ENCODE data around the gene IL16. TPM values are rescaled to one million over a fixed set of nuclear protein-coding genes. Genes with fewer than 3 reads are reported as not detected.

IL16 gene
- polyA plus RNA-seq, 3 donors = 4.1 to 5.2 (median 4.8) TPM

DNA sequence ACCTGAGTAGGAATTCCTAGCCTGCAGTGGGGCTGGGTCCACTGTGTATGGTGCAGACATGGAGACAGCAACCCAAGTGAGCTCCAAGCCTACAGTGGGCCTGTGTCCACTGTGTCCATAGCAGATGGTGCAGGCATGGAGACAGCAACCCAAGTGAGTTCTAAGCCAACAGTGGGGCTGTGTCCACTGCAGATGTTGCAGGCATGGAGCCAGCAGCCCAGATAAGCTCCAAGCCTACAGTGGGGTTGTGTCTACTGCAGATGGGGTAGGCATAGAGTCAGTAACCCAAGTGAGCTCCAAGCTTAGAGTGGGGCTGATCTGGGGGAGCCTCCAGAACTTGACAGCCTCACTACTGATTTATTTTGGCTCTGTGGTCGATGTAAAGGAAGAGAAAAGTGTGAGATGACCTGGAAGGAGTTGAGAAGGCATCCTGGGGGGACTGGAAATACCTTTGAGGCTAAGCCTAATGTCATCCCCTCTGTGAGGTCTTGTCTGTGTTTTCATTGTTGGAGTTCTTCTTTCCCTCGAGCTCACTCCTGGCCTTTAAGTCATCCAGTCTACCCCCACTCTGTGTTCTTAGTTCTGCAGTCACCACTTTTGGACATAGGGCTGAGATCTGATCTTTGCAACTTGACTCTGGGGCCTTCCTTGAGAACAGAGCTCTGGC lies 22.4 kb upstream of the IL16 start:
- no peak for DNase-seq

- no peak for DNase-seq
Observed at GRCh38 chr15:81174792-81175327, 21.8 kb upstream of the IL16 start.

DNA sequence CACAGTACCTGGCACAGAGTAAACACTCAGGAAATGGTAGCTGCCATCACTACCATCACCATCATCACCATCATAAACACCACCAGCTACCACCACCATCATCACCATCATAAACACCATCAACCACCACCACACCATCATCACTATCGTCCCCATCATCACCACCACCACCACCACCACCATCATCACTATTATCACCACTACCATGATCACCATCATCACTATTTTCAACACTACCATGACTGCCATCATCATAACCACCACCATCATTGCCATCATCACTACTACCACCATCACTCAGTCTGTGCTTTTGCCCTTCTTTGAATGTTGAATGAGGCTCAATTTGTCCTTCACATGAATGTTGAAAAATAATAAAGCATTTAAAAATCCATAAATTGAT lies 21.2 kb upstream of the IL16 start:
- DNase-seq = no peak

- DNase-seq = no peak
Observed at GRCh38 chr15:81176291-81176893, 20.3 kb upstream of the IL16 start.

DNA sequence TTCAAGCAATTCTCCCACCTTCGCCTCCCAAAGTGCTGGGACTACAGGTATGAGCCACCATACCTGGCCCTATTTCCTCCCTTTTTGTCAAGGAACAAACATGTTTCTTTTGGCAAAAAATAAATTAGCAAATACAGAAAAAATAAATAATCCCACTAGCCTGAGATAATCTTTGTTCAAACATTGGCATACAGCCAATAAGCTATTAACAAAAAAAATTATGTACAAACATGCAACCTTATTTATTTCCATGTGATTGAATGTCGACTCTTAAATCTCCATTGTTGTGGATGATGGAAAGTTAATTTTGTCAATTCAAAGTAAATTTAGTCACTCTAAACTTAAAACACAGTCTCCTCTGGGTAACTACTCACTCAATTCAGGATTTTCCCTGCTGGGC lies 18.3 kb upstream of the IL16 start:
- no peak for DNase-seq

DNA sequence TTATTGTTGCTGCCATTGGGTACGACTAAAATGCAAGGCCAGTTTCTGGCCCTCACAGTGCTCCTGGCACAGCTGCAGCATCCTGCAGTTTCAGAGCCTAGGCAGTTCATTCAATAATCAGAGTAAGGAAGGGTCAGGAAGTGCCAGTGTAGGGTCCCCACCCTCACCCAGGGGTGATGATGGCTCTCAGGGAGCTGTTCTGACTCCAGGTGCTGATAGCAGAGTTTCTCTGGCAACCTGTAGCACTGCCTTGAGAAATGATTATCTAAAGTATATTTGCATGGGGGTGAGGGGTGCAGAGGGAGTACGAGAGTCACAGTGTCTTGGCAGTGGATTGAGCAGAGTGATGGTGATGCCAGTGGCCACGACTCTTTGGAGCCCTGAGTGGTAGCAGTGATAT lies 15.5 kb upstream of the IL16 start:
- DNase-seq = no peak

GRCh38 chr15:81182031-81182755 lies 14.5 kb upstream of the IL16 start:
- no peak for DNase-seq

DNA sequence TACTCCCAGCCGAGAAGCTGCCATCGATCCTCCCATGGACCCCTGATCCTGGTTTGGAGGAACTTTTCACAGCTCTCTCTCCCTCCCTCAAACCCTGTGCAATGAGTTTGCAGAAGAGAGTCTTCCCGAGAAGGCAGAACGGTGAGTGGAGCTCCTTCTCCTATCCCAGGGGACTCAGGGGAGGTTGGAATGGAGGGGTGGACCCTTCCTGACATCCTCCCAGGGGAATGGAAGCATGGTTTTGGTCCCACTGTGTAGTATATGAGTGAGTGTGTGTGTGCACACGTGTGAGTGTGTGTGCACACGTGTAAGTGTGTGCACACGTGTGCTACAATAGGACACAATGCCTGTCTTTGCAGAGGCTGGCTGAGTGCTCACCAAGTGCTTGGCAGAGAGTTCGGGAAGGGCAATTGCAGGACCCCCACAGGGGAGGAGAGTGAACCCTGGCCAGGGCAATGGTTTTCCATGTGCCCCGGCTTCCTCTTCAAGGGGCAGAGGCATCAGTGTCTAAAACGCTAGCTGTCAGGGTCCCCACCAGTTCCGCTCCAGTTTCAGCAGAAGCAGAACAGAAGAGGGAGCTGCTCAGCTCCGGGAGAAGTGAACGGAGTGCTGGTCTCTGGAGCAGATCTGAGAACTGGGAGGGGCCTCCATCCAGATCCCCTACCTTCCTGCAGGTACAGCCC lies 13.8 kb upstream of the IL16 start:
- DNase-seq = no peak

GRCh38 chr15:81183439-81183775 lies 13.3 kb upstream of the IL16 start:
- DNase-seq = no peak

DNA sequence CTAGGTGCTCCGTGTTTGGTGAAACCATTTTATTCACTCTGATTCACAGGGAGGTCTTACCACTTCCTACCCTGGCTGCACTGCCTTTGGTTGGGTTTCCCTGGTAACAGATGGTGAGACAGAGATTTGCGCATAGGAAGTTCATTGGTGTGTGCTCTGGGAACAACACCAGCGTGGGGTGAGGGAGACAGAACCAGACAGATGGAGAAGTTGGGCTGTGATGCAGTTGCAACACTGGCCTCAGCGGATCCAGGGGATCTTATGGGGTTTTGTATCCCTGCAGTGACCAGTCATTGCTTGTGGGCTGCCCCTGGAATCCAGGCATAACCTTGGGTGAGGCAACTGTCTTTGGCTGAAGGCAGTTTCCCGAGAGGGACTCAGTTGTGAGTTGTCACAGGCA lies 12.5 kb upstream of the IL16 start:
- DNase-seq = no peak

GRCh38 chr15:81185631-81186295 lies 10.9 kb upstream of the IL16 start:
- DNase-seq = no peak

DNA sequence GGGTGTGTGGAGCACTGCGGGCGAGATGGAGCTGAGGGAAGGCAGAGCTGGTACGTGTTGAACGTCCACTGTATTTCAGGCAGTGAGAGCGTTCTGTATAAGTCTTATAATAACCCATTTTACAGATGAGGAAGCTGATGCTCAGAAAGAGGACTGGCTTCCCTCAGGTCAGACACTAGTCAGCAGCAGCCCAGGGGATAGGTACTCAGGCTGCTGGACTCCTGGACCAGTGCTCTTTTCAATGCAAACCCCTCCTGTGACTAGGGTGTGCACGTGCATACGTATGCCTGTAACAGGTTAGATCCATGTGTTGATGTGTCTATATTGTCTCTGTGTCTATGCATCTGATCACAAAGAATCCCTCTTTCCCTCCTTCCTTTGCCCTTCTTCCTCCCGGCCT lies 8.3 kb upstream of the IL16 start:
- no peak for DNase-seq

DNA sequence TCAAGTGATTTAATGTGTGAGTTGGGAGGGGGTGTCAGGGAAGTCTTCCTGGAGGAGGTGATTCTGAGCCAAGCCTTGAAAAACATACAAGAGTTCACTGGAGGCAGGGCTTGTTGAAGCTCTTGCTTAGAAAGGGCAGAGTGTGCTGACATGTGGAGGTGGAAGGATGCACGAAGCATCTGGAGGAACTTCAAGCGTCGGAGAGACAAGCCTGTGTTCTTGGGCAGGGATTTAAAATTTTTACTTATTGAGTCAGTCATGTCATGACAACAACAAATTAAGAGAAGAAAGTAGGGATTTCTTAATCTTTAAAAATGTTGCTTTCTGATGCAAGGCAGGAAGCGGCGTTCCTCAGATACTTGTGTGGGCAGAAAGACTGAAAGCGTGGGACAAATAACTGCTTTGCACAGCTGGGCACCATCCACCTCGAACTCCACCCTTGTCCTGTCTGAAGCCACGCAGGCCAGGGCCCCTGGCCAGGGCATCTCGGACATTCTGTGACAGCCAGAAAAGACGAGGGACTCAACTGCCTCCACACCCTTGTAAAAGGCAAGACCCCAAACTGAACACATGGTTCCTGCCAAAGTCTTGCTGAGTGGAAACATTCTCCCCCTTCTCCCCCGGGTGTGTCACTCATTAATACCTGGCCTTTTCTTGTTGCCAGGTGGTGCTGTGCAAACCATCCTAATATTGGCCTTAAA lies 6.9 kb upstream of the IL16 start:
- DNase-seq = no peak

DNA sequence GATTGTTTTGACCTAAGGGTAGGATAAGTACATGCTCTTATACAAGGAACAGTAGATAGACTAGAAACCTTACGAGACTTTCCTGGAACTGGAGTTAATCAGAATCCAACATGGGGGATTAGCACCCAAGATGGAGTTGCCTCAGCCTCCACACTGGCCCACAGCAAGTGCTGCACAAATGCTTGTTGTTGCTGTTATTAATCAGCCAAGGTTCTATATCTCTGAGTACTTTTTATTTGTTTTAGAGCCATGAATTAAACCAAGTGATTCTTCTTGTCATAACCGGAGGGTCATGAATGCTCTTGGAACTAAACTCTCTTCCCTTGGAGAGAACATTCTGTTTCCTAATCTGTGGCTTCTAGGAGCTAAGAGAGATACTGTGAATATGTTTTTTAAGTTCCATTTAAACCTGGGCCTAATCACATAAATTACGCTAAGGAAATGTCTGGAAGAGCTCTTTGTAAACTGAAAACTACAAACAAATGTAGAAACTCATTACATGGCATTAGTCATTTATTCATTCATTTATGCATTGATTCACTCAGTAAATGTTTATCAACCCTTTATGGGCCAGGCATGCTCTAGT lies 5.7 kb upstream of the IL16 start:
- DNase-seq = no peak

GRCh38 chr15:81191701-81192100 lies 5.0 kb upstream of the IL16 start:
- DNase-seq = no peak

DNA sequence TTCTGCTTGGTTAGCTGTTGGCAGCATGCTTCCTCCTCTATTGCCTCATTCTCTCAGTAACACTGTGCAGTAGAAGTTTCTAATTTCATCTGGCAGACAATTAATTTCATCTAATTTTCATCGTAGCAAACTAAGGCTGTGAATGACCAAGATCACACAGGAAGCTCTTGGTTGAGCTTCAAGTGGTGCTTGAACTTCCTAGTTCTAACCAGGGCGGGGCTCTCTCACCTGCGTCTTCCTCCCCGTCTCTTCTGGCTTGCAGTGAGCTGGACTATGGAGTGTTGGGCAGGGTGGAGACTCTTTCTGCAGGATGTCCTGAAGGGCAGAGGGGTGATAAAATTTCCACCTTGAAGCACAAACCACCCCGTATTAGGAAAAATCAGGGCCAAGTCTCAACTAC lies 2.0 kb upstream of the IL16 start:
- no peak for DNase-seq

DNA sequence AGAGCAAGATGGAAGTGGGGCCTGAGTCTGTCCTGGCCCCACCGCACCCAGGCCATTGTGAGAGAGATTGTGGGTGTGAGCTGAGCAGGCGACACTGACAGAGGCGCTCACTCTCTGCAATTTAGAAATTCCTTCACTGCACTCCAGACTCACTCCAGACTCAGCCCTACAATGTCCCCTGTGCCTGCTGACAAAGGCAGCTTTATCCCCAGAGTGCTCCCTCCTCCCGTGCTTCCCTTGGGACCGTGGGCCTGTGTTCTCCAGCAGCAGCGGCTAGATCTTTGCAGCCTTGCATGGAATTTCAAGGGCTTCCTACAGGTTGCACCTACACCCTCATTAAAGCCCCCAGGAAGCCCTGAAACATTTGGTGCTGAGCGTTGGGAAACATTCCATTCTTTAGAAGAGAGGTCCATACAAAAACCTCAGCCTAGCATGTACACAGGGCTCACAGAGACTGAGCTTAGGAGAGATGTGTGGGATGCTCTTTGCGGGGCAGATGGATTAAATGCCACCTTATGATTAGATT lies 1.3 kb upstream of the IL16 start:
- no peak for DNase-seq

- no peak for DNase-seq
Observed at GRCh38 chr15:81197255-81197630, 564 bp downstream of the IL16 start.

DNA sequence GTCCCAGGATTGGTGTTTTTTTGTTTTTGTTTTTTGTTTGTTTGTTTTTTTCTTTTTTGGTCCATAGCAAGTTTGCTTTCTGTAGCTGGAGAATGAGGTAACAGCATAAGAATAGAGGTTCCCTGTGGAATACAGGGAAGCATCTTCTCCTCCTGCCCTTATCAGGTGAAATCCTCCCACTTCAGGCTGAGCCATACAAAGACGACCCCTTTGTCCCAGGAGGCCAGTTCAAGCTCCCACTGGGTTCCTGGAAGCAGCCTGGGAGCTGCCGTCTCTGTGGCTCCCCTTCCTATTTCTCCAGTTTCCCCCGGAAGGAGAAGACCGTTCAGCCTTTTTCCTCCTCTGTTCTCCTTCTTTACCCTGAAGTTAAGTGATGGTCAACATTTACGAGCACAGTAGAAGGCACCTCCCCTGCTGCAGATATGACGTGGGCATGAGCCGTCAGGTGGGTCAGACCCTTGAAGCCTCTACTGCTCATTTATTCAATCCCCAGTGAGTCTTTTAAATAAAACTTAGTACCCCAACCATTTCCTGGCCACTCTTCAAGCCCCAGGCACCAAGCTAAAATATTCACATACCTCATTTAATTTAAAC lies 1.1 kb downstream of the IL16 start:
- no peak for DNase-seq

DNA sequence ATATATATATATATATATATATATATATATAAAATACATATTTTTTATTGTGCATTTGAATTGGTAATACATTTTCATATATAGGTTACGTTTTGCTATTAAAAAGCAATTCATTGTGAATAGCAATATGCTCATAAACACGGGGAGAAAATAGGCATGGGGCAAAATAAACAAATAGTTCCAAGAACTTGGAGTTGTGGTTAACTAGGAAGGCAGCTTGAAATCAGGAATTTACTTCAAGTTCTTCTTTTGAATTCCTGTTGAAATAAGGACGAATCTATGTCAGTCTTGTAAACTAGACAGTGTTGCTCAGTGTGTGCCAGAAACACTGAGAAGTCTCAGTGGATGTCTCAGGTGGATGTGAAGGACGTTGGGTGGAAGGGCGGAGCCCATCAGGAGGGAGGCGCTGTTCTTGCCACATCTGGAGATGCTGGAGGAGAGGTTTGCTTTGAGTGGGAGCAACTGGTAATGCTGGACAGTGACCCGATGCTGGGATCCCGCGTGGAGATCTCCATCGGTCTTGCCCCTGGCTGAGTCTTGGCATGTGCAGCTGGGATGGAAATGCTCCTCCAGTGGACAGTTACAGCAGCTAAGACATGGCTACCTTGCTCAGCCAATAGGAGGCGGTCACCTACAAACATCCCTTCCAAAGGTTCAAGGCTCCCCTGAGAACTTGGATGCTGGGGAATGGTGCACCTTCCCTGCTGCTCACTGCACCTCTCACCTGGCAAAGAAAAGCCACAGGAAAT lies 2.5 kb downstream of the IL16 start:
- DNase-seq = no peak
